GM06990 (cell line): ENCODE results near the gene TLL1.

Experiments
- DNase-seq: peaks from one replicate; pipeline ENCODE4 v3.0.0-alpha.2; 2011; ENCODE audit not compliant: insufficient read length; ENCODE audit errors: extremely low read depth
- H3K27me3 ChIP-seq: replicated peaks from 2 replicates; pipeline ENCODE4 v1.6.0; 2011; ENCODE audit warnings: low read length; ENCODE audit not compliant: control insufficient read depth, insufficient read depth
- H3K36me3 ChIP-seq: 2 replicates; pipeline ENCODE4 v1.5.1; 2011; ENCODE audit warnings: low read length; ENCODE audit not compliant: control insufficient read depth, insufficient read depth
- H3K4me3 ChIP-seq: replicated peaks from 2 replicates; pipeline ENCODE4 v1.5.1; 2011; ENCODE audit warnings: low read depth, mild to moderate bottlenecking, control low read depth, low read length
- TF ChIP-seq, protein P1 (sequence below): IDR thresholded peaks from 2 replicates; pipeline ENCODE4 v1.5.1; 2011; ENCODE audit warnings: low read length, control low read depth, mild to moderate bottlenecking, inconsistent platforms; ENCODE audit not compliant: insufficient read depth, poor library complexity, severe bottlenecking

TLL1 gene

DNA sequence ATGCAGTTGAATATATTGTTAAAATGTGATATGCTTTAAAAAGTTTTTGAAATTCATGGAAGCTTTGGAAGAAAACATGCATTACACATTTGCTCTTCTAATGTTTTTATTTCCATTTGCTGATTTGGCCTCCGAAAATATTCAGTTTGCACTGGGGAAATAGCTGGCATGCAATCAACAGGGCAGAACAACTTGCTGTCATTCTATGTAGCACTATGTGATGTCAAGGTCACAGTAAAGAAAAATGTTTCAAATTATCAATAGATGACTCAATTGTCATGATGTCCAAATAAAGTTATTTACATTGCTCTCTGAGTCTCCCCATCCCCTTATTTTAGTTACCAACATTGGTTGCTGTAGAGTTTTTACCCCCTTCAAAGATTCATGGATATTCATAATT is 119.2 kb downstream of the TLL1 start:
- Histone ChIP-seq H3K36me3 (no peaks in the 10 kb centered on the region), H3K4me3 (no peak overlapping the region), H3K27me3 (no peaks in the 10 kb centered on the region)
- DNase-seq: no peak
- TF ChIP-seq, protein P1, sequence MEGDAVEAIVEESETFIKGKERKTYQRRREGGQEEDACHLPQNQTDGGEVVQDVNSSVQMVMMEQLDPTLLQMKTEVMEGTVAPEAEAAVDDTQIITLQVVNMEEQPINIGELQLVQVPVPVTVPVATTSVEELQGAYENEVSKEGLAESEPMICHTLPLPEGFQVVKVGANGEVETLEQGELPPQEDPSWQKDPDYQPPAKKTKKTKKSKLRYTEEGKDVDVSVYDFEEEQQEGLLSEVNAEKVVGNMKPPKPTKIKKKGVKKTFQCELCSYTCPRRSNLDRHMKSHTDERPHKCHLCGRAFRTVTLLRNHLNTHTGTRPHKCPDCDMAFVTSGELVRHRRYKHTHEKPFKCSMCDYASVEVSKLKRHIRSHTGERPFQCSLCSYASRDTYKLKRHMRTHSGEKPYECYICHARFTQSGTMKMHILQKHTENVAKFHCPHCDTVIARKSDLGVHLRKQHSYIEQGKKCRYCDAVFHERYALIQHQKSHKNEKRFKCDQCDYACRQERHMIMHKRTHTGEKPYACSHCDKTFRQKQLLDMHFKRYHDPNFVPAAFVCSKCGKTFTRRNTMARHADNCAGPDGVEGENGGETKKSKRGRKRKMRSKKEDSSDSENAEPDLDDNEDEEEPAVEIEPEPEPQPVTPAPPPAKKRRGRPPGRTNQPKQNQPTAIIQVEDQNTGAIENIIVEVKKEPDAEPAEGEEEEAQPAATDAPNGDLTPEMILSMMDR: no peak

DNA sequence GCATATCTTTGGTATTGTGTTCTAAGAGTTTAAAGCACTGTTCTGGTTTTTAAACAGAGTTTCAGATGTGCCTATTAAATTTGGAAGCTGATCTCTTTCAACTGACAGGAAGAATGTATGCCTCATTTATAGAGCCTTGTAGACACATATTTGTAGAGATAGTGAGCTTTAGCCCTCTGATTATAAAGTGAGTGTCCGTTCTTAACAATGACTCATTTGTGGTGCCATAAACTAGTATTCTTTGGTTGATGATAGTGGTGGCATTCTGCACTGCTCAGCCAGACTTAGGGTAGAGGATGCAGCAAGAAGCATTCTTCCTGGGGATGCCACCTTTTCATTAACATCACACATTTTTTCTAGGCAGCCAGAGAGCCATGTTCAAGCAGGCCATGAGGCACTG is 121.7 kb downstream of the TLL1 start:
- TF ChIP-seq, protein P1: no peak
- H3K4me3 ChIP-seq: no peak overlapping the region
- H3K27me3 ChIP-seq: no peaks in the 10 kb centered on the region
- no peaks in the 10 kb centered on the region for H3K36me3 ChIP-seq
- no peak for DNase-seq

DNA sequence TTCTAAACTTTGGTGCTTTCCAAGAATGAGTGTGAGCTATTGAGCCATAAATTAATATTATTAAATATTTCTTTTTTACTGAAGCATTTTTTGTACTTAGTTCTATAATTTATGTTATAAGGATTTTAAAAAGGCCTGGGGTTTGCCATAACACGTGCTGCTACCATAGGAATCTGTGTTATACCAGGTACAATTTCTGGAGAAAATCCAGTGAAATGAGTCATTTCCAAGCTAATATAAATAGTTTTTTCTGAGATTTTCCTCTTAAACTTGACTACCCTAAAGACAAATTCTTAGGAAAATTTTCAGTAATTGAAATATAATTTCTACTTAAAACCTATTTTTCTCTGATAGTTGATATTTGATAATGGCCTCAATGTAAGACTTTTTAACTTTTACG is 130.8 kb downstream of the TLL1 start:
- TF ChIP-seq, protein P1: no peak
- DNase-seq: no peak

DNA sequence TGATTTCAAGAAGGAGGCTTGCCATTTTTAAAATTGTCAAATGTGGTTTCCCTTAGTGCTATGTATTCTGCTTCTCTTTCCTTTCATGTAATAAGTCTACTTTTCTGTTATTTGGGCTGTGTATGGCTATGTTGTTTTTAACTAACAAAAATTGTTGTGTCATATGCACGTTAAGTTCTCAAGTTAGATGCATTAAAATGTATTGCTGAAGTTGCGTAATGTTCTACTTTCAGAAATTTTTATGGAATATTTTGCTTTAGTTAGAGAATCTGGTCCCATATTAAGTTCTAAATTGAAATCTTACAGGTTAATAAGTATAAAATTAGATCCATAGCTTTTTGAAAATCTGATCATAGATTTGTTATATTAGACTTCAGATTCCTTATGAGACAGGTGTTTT is 133.2 kb downstream of the TLL1 start:
- Histone ChIP-seq H3K4me3 (no peak overlapping the region), H3K36me3 (no peaks in the 10 kb centered on the region), H3K27me3 (no peaks in the 10 kb centered on the region)
- TF ChIP-seq, protein P1: no peak
- DNase-seq: no peak

More for the DNA sequence above, 130.8 kb downstream of the TLL1 start:
- no peaks in the 10 kb centered on the region for H3K27me3 ChIP-seq
- no peak overlapping the region for H3K4me3 ChIP-seq
- no peaks in the 10 kb centered on the region for H3K36me3 ChIP-seq

DNA sequence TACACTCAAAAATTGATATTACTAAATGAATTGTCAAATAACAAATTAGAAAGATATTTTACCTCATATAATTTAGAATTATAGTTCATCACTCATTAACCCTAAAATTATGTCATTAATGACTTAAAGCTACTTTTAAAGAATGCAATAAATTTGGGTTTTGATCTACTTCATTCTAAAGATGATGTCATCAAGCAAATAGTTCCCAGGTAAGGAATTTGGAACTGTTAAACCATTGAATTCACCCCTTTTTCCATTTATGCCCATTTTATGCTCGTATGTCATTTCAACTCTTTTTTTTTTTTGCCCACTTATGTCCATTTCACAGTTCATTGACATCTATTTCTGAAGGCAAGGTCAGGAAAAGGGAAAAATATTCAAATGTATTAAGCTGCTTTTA is 135.5 kb downstream of the TLL1 start:
- no peak for DNase-seq
- TF ChIP-seq, protein P1: no peak
- H3K27me3 ChIP-seq: no peaks in the 10 kb centered on the region
- H3K4me3 ChIP-seq: no peak overlapping the region
- no peaks in the 10 kb centered on the region for H3K36me3 ChIP-seq

DNA sequence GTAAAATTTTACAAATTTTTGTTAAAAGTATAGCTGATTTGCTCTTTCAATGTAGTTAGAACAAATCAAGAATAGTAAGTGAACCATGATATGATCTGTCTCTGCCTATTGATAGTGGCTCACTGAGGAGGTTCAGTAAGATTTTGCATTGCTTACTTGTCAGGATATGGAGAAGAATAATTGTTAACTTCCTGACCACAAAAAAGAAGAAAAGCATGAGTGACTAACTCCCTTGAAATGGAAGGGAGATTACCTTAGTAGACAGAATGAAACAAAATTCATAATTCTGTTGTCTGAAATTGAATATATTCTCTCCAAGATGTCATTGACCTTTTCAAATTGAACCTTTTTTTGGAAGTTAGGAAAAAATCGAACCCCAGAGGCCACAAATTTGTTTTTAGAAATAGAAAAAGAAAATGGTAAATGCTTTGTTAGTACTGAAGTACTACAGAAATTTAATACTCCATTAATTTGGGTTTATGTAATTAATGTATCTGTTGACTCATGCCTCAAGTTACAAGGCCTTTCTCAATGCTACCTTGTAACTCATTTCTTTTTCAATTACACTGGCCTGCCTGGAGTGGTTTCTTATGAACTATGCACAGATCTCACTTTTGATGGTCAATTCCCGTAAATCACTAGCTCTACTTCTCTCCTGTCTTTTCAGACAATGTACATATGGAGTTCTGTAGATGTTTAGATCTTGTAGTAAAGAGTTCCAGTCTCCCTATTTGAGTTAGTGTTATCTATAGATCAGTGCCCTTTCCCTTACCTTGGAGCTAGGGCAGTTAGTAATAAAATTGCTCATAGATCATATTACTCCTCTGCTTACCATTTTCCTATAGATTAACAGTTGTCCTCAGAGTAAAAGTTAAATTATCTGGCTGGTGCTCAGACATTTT is 139.3 kb downstream of the TLL1 start:
- Histone ChIP-seq H3K27me3 (no peaks in the 10 kb centered on the region), H3K36me3 (no peaks in the 10 kb centered on the region), H3K4me3 (no peak overlapping the region)
- no peak for DNase-seq
- TF ChIP-seq, protein P1: no peak
